Stimulated activated CD8-positive, alpha-beta memory T cell treated with anti-CD3 and anti-CD28 coated beads, Interleukin-4, amount 100 ng/mL, for 24 hours (primary cell): Measurements from ENCODE around the gene SDF2L1.
"Not testable (repeated sequence)": the region's sequence is repeated elsewhere in the genome, so short reads cannot be mapped to it uniquely, and the experiment has no call there.

ENCODE experiments used
- DNase-seq: peaks from one replicate; pipeline ENCODE4 v3.0.0-alpha.2; 2020; ENCODE audit warnings: low read depth

Gene SDF2L1

DNA sequence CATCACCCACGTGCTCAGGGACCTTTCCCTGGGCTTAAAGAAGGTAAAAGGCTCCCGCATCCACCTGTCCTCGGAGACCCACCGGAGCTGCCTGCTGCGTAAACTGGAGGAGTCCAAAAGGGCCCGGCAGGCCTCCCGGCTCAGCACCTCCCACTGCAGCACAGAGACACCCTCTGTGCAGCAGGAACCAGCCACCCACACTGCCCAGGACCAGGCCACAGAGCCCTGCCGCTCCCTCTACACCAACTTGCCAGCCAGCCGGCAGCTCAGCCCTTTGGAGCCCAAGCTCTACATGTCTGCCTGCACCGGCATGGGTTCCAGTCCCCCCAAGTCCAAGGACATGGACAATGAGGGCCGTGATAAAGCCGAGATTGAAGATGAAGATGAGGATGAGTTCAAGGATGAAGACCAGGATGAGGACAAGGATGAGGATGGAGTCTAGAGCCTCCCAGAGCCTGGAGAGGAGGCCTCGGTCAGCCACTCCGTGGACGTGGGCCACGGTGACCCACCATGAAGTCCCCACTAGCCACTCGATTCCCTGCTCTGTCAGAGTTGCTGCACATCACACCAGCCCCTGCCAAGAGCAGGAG is 5.4 kb upstream of the SDF2L1 start:
- DNase-seq = no peak

DNA sequence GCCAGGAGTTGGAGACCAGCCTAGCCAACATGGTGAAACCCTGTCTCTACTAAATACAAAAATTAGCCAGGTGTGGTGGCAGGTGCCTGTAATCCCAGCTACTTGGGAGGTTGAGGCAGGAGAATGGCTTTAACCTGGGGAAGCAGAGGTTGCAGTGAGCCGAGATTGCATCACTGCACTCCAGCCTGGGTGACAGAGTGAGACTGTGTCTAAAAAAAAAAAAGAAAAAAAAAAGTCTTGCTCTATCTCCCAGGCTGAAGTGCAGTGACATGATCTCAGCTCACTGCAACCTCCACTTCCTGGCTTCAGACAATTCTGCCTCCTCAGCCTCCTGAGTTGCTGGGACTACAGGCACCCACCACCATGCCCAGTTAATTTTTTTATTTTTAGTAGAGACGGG is 4.7 kb upstream of the SDF2L1 start:
- DNase-seq = not testable (repeated sequence)

DNA sequence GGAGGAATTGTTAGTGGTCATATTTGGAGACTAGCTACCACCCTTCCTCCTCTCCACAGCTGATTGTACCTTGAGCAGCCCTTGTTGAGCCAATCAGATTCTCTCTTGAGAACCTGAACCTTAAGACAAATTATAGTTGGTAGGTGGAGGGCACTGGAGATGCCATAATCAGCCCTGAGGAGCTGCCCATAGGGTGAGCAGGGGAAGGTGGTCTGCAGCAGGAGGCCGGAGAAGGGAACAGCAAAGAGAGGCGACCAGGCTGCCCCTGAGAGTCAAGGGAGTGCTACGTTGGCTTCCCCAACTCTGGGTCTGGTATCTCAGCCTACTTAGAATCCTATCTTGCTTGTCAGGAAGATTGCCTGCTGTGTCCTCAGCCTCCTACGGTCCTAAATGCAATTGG is 2.7 kb upstream of the SDF2L1 start:
- DNase-seq = no peak

DNA sequence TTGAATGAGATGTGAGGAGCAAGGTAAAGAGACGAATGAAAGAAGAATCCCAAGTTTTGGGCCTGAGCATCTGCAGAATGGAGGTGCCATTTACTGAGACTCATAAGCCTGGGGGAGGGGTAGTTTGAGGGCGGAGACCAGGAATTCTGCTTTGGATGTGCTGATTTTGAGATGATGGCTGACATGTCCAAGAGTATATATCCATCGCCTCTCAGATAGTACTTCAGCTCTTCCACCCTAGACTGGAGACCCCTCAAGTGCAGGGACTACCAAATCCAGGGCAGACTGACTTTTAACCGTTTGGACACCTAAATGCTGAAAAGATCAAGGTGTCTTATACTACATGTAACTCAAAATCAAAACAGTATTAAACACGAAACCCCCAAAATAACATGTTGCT is 1.3 kb upstream of the SDF2L1 start:
- no peak for DNase-seq

DNA sequence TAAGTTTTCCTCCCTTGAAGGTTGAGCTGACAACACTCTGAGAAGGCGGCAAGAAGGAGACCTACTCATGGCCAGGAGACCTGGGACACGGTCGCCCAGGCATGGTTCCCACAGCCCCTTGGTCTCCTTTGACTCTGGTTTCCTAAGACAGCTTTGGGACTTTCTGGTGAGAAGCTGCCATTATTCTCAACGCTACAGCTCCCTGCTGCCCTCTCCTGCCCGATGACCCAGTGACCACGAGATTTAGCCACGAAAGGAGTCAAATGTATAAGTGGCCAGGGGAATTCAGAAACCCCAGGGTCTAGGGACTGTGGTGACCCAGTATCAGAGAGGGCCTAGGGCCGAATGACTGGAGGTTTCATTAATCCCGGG is 699 bp upstream of the SDF2L1 start:
- DNase-seq = no peak

DNA sequence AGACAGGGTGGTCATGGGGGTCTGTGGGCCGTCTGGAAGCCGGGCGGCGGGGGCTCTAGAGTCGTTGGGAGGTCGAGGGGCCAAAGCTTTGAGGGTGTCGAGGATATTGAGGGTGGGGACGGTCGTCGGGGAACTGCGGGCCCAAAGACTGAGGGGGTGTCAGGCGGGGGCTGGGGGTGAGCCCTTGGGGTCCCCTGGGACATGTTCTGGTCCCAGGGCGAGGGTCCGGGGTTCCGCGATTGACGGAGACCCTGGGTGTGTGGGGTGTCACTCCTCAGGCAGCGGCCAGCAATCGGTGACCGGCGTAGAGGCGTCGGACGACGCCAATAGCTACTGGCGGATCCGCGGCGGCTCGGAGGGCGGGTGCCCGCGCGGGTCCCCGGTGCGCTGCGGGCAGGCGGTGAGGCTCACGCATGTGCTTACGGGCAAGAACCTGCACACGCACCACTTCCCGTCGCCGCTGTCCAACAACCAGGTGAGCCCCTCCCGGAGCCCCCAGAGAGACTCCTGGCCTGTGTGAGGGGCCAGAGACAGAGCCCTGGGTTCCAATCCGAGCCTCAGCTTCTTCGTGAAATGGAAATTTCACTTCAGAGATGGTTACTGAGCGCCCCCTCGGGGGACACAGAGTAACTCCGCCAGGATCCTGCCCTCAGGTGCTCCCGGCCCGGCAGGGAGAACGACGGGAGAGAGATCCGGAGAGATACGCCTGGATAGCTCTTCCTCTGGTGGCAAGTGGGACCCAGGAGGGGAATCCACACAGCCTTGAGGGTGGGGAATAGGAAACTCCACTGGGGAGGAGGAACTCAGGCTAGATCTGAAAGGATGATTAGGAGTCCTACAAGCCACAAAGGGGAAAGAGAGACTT is 714 bp downstream of the SDF2L1 start:
- no peak for DNase-seq

DNA sequence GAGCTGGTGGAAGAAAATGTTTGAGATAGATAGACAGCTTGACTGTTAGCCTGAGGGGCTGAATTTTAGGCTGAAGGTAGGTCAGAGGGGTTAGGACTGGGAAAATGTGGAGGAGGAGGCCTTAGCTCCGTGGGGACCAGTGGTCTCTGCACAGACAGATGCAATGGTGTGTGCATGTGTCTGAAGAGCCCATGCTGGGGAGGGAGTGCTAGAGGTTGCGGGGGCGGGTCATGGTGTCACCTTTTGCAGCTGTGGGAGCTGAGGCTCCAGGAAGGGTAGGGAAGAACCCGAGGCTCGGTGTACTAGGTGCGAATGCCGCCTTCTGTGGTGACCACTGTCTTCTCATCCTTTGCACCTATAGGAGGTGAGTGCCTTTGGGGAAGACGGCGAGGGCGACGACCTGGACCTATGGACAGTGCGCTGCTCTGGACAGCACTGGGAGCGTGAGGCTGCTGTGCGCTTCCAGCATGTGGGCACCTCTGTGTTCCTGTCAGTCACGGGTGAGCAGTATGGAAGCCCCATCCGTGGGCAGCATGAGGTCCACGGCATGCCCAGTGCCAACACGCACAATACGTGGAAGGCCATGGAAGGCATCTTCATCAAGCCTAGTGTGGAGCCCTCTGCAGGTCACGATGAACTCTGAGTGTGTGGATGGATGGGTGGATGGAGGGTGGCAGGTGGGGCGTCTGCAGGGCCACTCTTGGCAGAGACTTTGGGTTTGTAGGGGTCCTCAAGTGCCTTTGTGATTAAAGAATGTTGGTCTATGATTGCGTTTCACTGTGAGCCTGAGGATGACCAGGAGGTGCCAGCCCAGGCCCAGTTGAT is 1.6 kb downstream of the SDF2L1 start:
- DNase-seq = no peak

DNA sequence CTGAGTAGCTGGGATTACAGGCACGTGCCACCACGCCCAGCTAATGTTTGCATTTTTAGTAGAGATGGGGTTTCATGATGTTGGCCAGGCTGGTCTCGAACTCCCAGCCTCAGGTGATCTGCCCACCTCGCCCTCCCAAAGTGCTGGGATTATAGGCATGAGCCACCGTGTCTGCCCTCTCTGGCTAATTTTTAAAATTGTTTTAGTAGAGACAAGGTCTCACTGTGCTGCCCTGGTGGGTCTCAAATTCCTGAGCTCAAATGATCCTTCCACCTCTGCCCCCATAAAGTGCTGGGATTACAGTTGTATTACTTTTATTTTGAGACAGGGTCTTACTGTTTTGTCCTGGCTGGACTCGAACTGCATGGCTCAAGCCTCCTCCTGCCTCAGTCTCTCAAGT is 3.4 kb downstream of the SDF2L1 start:
- not testable (repeated sequence) for DNase-seq

DNA sequence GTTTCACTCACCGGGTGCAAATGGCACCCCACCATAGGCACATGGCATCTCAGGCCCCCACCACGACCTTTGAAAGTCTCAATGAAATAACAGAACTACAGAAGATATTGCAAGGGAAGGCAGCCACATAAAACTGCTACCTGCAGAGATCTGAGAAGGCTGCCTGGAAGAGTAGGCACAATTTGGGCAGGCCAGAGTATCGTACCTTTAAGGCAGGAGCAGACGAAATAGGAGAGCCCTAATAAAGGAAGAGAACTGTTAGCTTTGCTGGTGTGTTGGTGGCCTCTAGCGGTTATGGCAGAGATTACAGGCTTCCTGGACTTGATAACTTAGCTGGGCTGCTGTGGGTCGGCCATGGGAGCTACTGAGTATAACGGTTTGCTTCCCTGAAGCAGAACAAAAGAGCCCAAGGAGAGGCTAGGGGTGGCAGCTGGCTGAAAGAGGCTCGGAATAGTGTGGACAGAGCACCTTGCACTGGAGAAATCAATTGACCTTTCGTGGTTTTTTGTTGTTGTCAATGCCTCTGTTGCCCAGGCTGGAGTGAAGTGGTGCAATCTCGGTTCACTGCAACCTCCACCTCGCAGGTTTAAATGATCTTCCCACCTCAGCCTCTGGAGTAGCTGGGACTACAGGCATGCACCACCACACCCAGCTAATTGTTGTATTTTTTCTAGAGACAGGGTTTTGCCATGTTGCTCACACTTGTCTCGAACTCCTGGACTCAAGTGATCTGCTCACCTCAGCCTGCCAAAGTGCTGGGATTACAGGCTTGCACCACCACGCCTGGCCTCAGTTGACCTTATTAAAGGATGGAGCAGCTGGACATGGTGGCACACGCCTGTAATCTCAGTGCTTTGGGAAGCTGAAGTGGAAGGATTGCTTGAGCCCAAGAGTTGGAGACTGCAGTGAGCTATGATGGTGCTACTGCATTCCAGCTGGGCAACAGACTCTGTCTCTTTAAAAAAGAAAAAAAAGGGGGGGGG is 4.8 kb downstream of the SDF2L1 start:
- peak; percentile 58 for DNase-seq

DNA sequence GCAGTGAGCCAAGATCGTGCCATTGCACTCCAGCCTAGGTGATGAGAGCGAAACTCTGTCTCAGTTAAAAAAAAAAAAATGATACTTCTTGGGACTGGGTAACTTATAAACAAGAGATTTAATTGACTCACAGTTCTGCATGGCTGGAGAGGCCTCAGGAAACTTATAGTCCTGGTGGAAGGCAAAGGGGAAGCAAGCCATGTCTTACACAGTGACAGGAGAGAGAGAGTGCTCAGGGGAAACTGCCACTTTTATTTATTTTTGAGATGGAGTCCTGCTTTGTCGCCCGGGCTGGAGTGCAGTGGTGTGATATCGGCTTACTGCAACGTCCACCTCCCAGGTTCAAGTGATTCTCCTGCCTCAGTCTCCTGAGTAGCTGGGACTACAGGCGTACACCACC is 8.2 kb downstream of the SDF2L1 start:
- DNase-seq = no peak

DNA sequence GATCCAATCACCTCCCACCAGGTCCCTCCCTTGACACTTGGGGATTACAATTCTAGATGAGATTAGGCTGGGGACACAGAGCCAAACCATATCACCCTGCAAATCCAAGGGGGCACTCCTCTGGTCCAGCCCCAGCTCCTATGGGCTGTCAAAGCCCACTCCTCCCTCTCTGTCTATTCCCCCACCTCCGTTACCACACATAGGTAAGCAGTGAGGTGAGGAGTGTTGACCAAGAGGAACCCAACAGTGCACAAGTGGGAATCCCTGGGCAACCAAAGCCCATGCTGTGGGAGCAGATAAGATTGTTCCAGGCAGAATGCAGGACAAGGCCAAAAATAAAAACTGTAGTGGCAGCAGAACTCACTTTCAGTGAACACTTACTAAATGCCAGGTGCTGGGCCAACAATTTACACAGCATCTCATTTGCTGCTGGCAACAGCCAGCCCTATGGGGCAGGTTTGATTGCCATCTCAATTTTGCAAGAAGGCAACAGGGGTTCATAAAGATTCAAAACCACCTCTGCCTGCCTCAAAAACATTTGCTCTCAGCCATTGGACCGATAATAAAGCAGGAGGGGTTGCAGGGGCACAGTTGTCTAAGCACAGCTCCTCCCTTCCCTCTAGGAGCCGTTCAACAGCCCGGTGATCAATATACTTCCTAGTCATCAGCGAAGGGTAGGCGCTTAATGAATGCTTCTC is 8.9 kb downstream of the SDF2L1 start:
- DNase-seq = no peak

DNA sequence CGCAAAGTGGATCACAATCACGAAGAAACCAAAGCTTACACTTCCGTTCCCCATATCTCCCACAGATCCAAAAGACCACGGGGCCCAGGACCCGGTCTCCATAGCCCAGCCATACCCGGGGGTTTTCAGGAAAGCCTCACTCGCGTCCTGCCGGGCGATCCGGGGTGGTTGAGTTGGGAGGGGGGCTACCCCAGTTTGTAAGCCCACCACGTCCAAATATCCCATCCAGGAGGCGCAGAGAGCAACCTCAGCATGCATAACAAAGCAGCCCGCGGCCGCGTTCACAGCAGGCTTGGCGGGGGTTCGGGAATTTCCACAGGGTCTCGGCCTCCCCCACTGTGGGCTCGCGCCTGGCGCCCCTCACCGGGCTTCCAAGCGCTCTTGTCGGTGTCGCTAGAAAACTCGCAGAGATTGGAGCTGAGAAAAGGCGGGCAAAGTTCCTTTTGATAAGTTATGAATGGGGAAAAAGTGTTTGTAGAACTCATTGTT is 9.5 kb downstream of the SDF2L1 start:
- DNase-seq = no peak

DNA sequence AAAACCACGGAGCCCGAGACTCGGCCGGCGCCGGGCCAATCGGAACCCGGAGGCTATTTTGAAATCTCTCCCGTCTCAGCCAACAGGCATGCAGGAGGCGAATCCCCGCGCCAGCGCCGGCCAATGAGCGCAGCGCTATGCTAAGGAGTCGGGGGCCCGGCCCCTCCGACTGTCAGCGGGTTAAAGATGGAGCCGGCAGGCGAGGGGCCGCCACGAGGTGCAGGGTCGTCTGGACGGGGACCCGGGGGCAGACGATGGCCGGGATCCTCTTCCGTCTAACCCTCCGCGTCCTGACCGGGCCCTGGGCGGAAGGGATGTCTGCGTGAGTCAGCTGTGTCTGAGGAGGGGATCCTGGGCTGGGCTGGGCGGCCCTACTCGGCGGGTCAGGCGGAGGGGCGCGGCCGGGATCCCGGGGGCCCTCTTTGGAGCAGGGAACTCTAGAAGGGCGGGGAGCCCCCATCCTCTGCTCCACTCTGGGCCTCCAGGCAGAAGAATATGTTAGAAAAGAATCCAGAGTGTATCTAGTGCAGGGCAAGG is 10.0 kb downstream of the SDF2L1 start:
- peak; percentile 78 for DNase-seq

DNA sequence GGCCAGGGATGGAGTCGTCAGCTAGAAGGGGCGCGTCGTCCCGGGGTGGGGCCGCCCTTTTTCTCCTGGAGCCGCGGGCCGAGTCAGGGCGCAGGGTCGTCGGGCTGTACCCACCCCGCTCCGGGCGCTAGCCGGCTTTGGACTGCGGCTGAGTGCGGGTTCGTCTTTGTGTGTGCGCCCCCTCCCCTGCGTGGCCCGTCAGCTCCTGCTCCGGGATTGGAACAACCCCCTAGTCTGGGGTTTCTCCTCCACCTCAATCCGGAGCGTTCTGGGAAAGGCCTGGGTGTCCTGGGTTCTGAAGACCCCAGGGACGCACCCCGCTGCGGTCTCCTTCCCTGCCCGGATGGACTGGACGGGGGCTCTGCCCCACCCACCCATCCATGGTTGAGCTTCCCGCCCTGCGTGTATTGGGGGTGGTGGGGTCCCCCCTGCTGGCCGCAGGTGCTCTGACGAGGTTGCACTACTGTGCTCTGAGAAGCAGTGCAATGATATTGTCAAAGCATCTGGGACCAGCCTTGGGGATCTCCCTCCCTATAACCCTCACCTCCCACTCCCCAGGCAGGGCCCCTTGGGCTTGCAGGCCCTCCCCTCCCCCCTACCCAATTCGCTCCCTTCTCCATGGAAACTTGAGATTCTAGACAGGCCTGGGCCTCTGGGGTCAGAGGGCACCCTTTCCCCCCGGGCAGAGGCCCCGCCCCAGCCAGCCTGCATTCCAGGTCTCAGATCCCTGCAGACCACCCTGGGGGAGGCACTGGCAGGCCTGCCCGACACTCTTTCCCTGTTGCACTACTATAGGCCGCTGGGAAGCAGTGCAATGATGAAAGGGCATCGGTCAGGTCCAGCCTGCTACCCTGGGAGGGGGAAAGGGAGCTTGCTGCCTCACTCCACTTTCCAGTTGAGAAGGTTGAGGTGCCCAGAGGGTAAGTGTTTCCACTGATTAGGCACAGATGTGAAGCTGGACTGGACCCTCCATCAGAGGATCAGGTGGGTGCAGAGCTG is 10.7 kb downstream of the SDF2L1 start:
- no peak for DNase-seq

DNA sequence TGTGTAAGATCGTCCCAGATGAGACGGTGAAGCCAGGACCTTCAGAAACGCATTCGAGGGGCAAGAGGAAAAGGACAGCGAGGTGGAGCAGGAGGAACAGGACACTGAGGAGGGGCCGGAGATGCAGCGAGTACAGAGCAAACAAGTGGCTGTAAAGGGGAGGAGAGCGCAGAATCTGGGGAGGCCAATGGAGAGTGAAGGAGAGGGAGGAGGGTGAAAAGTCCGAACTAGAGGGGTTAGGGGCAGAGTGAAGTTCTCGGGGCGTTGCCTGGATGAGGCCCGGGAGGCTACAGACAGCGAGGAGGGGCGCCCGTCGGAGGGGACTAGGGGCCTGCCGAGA is 14.9 kb downstream of the SDF2L1 start:
- no peak for DNase-seq

DNA sequence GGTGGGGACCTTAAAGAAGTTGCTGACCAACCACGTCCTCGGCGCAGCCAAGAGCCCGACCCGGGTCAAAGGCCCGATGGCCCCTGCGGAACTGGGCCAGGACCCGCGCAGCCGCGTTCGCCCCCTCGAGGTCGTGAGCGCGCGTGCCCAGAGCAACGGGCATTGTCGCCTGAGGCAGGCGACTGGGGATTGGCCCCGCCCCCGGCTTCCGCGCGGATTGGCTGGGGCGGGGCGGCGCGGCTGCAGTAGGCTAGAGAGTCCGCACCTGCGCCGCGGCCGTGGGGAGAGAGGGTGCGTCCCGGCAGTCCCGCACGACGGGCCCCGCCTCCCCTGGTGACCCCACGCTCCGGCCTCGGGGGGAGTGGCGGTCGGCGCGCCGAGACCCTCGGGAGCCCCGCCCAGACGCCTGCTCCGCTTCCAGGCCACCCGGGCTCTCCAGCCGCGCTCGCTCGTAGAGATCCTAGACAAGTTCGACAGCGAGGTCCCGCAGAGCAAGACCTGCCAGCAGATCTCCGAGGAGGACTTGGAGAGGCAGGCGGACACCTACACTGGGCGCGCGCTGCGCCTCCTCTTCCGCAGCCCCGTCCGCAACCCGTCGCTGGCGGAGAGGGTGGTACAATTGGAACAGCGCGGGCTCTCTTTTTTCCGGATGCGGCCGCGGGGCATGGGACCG is 15.4 kb downstream of the SDF2L1 start:
- peak; percentile 75 for DNase-seq

DNA sequence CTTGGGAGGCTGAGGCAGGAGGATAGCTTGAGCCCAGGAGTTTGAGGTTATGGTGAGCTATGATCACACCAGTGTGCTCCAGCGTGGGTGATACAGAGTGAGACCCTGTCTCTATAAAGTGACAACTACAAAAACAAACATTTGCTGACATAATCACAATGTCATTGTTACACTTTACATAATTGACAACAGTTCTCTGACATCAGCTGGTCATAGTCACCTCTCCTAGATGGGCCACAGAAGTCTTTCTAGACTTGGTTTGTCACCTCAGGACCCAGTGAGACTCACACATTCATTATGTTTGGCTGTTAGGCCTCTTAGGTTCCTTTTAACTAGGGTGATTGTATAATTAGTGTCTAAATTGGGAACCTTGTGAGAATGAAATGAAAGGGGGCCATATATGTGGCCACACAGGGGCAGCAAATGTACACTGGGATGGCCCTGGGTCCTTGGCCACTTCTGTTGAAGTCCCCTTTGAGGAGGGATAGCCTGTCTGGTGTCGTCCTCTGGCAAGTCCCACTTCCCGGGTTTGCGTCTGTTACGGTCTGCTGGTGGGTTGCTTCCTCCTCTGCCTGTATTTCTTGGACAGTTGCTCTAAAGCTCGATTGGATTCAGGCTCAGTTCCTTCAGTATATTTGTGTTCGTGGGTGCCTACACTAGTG is 17.9 kb downstream of the SDF2L1 start:
- DNase-seq = no peak

DNA sequence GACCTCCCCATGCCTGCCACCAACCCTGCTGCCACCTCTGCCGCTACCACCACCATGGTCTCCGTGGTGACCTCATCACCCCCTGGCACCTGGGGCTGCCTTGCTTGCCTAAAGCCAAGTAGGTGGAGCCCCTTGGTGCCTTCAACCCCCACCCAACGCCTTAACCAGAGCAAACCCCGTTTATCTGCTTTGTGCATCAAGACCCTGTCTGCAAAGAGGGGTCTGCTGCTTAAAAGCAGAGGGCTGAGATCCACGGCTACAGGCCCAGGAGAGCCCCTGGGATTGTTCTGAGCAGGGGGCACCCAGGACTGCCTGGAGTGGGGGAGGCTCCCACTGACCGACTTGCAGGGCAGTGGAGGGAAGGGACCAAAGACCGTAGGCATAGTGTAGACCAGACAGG is 18.8 kb downstream of the SDF2L1 start:
- DNase-seq = no peak
